ENCODE results near the gene MYO1A.

The MYO1A gene

DNA sequence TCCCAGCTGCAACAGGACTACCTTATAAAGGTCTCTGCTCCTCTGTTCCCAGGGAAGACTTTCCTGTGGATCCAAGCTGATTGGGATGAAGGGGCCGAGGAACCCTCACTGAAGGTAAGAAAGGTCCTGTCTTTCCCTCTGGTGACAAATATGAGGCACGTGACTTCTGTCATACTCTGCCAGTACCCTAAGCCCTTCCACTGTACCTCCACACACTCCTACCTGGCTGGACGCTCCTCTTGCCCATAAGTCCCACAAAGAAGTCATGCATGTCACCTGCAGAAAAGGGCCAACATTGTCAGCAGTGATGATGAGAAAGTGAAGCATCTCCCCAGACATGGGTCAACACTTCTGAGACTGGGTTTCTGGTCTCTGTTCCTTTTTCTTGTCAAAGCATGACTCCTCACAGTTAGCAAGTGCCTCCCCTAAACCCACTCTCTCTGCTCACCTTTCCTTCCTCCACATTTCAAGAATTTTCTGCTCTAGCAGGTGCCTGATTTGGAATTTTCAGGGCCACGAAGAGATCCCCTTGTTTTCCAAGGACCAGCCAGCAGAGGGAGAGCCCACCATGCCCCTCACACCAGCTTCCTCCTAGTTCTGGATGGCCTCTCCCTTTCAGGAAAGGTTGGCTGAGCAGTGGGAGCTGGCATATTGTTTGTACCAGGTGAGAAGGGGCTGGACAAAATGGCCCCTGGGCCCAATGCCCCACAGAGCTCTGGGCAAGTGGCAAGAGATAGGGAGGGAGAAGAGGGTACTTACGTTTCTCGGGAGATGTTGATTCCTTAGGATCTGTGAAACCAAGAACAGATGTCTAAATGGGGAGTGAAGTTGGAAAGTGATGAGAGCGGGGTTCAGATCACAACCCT, 37.1 kb downstream of the MYO1A start:
- DNase-seq = no peak

DNA sequence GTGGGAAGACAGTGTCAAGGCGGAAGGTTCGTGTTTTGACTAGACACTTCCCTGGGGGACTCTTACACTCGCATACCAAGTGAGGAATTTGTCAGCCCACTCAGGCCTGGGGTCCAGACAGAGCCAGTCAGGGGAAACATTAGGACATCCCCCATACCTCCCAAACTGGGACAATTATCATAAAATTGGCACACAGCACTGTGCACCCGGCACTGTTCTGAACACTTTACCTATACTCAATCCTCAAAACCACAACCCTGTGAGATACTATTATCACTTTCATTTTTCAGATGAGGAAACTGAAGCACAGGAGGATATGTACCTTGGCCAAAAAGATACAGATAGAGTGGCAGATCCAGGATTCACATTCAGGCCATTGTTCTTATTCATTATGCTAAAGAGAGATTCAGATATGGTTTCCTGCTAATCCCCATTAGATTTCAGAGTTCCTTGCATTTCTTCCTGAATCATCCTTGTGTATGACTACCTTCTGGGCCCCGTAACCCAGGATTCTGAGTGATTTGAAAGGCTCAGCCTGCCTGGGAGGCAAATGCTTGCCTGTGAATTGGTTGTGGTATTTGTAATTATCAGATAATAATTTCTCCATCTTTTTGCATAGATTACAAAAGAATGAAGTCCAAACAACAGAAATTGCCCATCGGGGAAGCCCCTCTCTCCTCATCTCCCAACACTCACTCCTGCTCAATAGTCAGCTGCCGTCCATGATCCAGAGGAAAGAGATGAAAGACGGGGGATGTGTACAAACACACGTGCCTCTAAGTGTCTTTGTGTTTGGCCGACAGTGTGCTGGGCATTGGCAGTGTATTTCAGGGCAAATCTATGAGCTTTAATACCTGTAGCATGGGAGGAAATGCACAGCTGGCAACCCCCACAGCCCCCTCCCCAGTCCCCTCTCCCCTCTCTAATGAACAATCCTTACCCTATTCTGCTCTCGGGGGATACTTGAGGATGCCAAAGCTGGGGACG, 38.2 kb downstream of the MYO1A start:
- no peak for DNase-seq

GRCh38 chr12:57010627-57011247, 39.2 kb downstream of the MYO1A start:
- DNase-seq = peak; percentile 99

GRCh38 chr12:57009949-57010626, 39.8 kb downstream of the MYO1A start:
- no peak for DNase-seq

DNA sequence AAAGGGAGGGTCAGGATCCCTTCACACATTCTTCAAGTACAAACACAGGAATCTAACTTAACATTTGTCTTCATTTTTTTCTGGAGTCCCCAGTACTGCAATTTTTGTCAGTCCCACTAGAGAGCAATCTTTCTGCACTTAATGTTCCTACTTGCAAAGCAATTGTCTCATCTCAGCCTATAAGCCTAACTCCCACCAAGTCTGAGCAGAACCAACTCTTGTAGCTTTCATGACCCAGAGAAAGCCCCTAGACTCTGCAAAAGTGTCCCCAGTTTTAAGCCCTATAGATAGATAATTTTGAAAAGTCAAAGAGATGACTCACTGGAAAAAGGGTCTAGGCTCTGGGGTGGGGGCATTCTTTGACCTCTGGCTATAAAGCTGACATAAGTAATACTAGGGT, 41.8 kb downstream of the MYO1A start:
- peak; percentile 53 for DNase-seq

GRCh38 chr12:57006809-57007475, 43.0 kb downstream of the MYO1A start:
- DNase-seq = no peak

GRCh38 chr12:57005980-57006808, 43.7 kb downstream of the MYO1A start, which contains the start of gene ZBTB39:
TSS of gene ZBTB39 (minus strand) at chr12:57006546. CDS start at chr12:57004917, 1,629 bp downstream.
- DNase-seq = peak; percentile 42

DNA sequence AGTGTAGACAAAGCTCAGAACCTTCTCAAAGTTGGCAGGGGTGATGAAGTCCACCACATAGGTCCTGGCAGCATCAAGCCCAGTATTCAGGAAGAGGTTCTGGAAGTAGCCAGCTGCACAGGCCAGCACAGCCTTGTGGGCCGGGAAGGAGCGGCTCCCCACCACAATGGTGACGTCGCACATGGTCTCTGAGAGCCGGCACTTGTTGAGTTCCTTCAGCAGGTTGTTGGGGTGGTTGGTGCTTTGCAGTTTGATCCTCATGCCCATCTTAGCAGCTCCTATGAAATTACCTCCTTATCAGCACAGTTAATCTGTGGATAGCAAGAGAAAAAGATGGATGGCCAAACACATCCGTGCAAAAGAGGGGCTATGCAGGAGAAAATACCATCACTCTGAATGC, 45.3 kb downstream of the MYO1A start:
- DNase-seq = no peak

GRCh38 chr12:57003395-57003794, 46.5 kb downstream of the MYO1A start:
- no peak for DNase-seq

- no peak for DNase-seq
Observed at GRCh38 chr12:57001448-57001906, 48.5 kb downstream of the MYO1A start.

DNA sequence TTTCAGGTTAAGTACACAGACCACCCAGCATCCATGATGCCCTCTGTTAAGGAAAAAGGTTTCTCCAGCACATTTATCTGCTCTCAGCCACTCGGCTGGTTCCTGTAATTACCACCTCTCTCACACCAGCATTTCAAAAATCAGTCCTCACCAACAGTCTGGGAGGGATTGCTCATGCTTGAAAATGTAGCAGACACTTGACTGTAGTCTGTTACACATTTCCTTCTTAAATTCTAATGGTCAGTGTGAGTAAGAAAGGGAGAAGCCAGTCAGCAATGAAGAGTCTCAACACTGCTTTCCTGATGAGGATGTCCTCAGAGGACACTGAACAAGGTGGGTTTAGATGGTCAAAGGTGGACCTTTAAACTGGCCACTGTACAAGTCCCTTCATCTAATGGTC, 49.5 kb downstream of the MYO1A start:
- no peak for DNase-seq

GRCh38 chr12:56999456-56999855, 50.5 kb downstream of the MYO1A start:
- no peak for DNase-seq

DNA sequence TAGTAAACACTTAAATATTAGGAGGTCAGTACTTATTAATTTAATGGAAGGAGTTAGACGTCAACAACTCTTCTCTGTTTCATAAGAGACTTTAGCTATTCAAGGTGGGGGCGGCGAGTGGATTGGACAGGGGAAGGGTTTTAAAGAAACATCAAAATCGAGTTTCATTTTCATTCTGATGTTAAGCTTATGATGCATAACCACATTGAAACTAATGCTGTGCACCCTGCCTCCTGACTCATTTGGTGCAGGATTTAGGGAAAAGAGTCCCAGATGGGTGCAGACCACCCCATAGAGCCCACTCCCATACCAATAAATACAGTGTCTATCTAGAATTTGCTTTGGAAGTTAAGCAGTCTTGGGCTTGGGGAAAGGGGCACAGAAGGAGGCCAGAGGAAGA, 50.9 kb downstream of the MYO1A start:
- no peak for DNase-seq

DNA sequence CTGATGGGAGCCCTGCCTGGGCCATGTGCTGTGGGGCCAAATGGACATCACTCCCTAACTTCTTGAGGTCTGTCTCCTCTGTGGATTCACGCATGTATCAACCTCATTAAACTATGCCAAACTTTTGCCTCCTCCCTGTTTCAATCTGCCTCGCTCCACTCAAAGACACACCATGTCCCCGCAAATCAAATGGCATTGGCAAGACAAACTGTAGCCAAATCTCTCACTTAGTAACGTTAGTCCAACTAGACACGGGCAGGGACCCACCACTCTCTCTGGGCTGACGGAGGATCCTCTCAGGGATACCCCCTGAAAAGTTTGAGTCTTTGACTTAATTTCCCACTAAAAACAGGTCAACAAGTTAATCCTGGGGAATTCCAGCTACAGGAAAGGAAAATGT, 51.6 kb downstream of the MYO1A start:
- no peak for DNase-seq

DNA sequence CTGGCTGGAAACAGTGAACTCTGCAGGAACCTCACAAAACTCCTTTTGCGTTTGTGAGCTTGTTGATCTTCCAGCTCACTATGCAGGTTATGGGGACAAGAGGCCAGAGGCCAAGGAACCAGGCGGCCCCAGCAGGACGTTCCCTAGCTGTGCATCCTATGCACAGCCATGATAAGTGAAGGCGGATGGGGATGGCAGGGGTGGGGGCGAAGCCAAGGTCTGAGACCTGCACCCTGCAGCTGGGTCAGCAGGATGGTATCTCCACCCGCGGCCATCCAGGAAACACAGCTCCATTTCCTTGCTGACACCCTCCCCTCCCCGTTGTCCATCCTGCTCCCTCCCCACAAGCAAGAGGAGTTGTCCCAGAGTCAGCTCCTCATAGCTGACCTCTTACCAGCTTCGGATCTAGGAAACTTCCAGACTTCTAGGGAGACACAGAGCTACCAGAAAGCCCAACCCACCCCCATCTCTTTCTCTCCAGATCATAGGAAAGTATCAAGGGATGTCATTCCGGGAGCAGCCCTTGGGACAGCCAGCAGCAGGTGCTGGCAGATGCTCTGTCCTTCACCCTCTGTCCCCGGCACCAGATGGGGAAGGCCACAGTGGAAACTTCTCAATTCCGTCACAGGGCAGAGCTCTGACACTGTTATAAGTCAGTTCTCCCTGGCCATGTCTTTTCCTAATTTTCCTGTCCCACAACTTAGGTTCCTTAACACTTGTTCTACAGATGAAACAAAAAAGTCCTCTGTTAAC, 53.0 kb downstream of the MYO1A start:
- no peak for DNase-seq

DNA sequence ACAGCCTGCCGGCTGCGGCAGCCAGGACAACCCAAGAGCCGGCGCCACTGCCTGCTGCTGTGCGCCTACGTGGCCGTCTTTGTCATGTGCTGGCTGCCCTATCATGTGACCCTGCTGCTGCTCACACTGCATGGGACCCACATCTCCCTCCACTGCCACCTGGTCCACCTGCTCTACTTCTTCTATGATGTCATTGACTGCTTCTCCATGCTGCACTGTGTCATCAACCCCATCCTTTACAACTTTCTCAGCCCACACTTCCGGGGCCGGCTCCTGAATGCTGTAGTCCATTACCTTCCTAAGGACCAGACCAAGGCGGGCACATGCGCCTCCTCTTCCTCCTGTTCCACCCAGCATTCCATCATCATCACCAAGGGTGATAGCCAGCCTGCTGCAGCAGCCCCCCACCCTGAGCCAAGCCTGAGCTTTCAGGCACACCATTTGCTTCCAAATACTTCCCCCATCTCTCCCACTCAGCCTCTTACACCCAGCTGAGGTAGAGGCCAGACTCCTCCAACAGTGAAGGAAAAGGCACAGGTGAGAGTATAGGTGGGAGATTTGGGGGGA, 53.9 kb downstream of the MYO1A start:
- DNase-seq = no peak

GRCh38 chr12:56995201-56995929, 54.6 kb downstream of the MYO1A start:
- DNase-seq = no peak

DNA sequence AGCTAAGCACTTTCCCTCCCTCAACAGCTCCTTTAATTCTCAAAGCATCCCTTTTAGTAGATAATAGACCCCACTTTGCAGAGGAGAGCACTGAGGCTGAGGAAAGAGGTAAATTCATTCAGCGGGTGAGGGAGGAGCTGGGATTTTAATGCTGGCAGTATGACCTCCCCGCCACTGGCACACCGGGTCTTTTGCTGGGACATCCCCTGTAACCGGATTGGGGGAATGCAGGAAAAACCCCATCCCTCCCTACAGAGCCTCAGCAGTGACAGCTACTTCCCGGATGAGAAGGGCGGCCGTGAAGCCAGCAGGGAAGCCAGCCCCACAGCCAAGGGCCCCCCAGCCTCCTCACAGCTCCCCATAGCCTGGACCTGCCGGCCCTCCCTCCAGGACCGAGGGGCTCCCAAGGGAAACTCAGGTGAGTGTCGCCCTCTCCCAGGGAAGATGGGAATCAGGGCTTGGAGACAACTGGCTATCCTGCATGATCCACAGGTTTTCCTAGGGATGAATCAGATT, 55.6 kb downstream of the MYO1A start:
- DNase-seq = no peak

DNA sequence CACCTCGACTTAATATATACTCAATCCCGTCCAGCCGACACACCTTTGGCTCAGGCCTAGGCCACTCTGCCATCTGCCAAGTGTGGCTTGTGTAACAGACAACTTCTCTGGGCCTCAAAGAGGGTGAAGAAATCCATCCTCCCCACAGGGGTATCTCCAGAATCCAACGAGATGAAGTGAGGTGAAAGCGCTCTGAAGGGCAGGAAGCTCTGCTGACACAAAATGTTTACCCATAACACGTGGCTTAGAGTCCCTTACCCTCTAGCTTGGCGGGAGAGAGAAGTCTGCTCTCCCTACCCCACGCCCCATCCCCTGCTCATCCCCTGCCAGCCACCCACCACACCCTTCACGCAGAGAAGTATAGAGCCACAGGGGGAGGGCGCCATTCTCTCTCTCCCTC, 56.6 kb downstream of the MYO1A start:
- DNase-seq = no peak
